PFSK-1 (cell line): ENCODE data around the gene TSKU.

ENCODE experiments used
- POLR2AphosphoS5 ChIP-seq: IDR thresholded peaks from 2 replicates; pipeline ENCODE4 v1.6.1; 2012; ENCODE audit warnings: low read depth, mild to moderate bottlenecking, control low read depth, low read length, moderate library complexity
- REST ChIP-seq, 2 experiments: IDR thresholded peaks; 2 replicates each; pipeline versions ENCODE4 v1.6.1 to v1.8.0; 2011 to 2012; ENCODE audit warnings: low read depth in 2 of 2, low read length in 2 of 2, control low read depth in 1 of 2, inconsistent platforms in 1 of 2, mild to moderate bottlenecking in 1 of 2, moderate library complexity in 1 of 2; ENCODE audit not compliant: insufficient read depth in 1 of 2
- SIN3A ChIP-seq: IDR thresholded peaks from 2 replicates; pipeline ENCODE4 v1.6.1; 2012; ENCODE audit warnings: mild to moderate bottlenecking, low read length, moderate library complexity, borderline replicate concordance; ENCODE audit not compliant: insufficient read depth
- TAF1 ChIP-seq: IDR thresholded peaks from 2 replicates; pipeline ENCODE4 v1.6.1; 2012; ENCODE audit warnings: low read length, control low read depth, borderline replicate concordance; ENCODE audit not compliant: insufficient read depth

GRCh38 chr11:76808171-76808570, 25.0 kb downstream of the TSKU start:
- TF ChIP-seq POLR2AphosphoS5 (no peak), SIN3A (no peak), REST (IDR thresholded peaks at IDR 0.05; ENCODE audit: insufficient read depth in 1 of 2, low read depth in 2 of 2, low read length in 2 of 2) (no peak), TAF1 (no peak)
